ENCODE measurements around the gene ENTHD1. TPM values are rescaled to one million over a fixed set of nuclear protein-coding genes. Genes with fewer than 3 reads are reported as not detected.
A peak's percentile ranks its signal among the peaks of the same experiment; 100 is the strongest.

ENTHD1 gene
- total RNA-seq, 2 donors from 2014 or later = not detected

DNA sequence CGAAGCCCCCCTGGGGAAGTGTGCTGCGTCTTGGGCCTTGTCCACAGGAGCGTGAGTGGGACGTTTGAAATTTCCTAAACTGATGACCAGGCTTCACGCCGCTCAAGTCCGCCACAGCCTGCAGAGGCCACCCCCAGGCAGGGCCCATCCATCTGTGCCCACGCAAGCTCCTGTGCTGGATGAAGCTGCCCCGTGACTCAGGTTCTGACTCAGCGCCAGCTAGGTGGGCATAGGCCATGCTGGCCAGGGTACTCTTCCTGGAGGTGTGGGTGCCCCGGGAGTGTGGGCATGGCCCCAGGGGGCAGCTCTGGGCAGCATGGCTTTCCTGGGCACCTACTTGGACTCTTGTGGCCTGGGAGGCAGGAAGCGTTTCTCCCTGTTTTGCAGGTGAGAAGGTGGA, 188.2 kb downstream of the ENTHD1 start:
- intact Hi-C loops (cut with DNase I) = no loop called here
- DNase-seq = no peak
- Histone ChIP-seq H3K9ac (ENCODE audit: low read depth in 2 of 2, low read length in 2 of 2) (no peak overlapping the region), H3K9me3 (no peaks in the 10 kb centered on the region), H3K4me3 (no peak overlapping the region), H3K27ac (no peak overlapping the region), H3K27me3 (no peaks in the 10 kb centered on the region), H3K4me1 (no peaks in the 10 kb centered on the region), H3K36me3 (no peaks in the 10 kb centered on the region)
- TF ChIP-seq, protein P1, sequence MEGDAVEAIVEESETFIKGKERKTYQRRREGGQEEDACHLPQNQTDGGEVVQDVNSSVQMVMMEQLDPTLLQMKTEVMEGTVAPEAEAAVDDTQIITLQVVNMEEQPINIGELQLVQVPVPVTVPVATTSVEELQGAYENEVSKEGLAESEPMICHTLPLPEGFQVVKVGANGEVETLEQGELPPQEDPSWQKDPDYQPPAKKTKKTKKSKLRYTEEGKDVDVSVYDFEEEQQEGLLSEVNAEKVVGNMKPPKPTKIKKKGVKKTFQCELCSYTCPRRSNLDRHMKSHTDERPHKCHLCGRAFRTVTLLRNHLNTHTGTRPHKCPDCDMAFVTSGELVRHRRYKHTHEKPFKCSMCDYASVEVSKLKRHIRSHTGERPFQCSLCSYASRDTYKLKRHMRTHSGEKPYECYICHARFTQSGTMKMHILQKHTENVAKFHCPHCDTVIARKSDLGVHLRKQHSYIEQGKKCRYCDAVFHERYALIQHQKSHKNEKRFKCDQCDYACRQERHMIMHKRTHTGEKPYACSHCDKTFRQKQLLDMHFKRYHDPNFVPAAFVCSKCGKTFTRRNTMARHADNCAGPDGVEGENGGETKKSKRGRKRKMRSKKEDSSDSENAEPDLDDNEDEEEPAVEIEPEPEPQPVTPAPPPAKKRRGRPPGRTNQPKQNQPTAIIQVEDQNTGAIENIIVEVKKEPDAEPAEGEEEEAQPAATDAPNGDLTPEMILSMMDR (IDR thresholded peaks at IDR 0.05) = no peak

DNA sequence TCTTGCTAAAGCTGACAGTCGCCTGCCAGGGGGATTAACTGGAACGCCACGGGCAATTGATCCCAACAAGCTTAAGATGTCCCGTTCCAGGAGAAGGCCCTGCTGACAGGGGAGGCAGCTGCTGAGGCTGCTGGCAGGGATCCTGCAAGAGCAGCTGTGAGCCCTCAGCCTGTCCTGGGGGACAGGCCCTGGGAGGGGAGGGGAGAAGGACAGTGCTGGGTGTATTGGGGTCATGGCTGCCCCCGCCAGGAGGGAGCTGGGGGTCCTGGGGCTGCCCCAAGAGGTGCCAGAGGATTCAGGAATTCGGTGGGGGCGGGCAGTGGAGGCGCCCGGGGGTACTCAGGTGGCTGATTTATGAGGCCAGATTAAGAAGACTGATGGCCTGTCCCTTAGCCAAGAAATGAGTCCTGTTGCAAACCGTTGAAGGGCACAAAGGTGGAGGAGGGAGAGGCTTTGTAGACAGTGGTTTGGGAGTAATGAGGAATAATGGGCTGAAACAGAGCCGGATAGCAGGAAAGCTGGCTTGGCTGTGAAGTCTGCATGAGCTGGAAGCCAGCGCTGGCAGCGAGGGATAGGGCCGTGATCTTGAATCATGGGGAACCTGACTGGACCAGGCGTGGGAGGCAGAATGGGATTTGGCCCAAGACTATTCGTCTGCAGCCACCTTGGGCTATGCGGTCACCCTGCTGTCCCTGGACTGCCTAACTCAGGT, 189.5 kb downstream of the ENTHD1 start:
- Histone ChIP-seq H3K27ac (no peak overlapping the region), H3K9me3 (no peaks in the 10 kb centered on the region), H3K36me3 (no peaks in the 10 kb centered on the region), H3K9ac (ENCODE audit: low read depth in 2 of 2, low read length in 2 of 2) (no peak overlapping the region), H3K4me3 (no peak overlapping the region), H3K4me1 (no peaks in the 10 kb centered on the region), H3K27me3 (no peaks in the 10 kb centered on the region)
- peak; percentile 26 for DNase-seq
- TF ChIP-seq, protein P1 (IDR thresholded peaks at IDR 0.05) = no peak
- intact Hi-C loops (cut with DNase I) = no loop called here

DNA sequence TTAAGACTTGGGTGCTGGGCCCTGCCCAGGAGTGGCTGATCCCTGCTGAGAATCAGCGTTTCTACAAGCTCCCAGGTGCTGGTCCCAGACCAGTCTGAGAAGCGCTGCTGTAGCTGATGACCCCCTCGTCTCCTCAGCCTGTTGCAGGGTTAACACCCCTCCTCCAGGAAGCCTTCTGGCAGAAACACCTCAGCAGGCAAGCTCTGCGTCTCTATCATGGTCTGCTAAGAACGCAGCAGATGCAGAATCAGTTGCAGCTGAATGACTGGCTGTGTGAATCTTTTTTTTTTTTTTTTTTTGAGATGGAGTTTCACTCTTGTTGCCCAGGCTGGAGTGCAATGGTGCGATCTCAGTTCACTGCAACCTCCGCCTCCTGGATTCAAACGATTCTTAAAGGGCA, 190.5 kb downstream of the ENTHD1 start:
- TF ChIP-seq, protein P1 (IDR thresholded peaks at IDR 0.05) = no peak
- no peaks in the 10 kb centered on the region for H3K4me1 ChIP-seq

DNA sequence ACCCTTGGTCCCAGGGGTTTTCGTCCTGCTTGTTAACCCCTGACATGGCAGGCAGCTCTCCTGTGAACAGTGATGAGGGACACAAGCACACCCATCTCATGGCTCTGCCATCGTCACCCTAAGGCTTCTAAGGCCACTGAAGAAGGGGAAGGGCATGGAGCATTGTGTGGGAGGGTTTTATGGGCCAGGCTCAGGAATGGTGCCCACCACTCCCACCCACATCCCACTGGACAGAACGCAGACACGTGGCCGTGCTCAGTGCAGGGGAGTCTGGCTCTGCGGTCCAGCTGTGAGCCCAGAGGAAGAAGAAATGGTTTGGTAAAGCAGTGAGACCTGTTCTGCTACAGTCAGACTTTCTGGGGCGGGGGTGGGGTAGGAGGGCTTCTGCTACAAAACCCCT, 193.0 kb downstream of the ENTHD1 start:
- no peaks in the 10 kb centered on the region for H3K27me3 ChIP-seq
- no peaks in the 10 kb centered on the region for H3K4me1 ChIP-seq
- TF ChIP-seq, protein P1 (IDR thresholded peaks at IDR 0.05) = no peak

More for the DNA sequence above, 190.5 kb downstream of the ENTHD1 start:
- no peak overlapping the region for H3K4me3 ChIP-seq
- no peaks in the 10 kb centered on the region for H3K27me3 ChIP-seq
- intact Hi-C loops (cut with DNase I) = no loop called here
- H3K36me3 ChIP-seq = no peaks in the 10 kb centered on the region
- H3K27ac ChIP-seq = no peak overlapping the region
- no peak overlapping the region for H3K9ac ChIP-seq (ENCODE audit: low read depth in 2 of 2, low read length in 2 of 2)
- H3K9me3 ChIP-seq = no peaks in the 10 kb centered on the region
- no peak for DNase-seq

DNA sequence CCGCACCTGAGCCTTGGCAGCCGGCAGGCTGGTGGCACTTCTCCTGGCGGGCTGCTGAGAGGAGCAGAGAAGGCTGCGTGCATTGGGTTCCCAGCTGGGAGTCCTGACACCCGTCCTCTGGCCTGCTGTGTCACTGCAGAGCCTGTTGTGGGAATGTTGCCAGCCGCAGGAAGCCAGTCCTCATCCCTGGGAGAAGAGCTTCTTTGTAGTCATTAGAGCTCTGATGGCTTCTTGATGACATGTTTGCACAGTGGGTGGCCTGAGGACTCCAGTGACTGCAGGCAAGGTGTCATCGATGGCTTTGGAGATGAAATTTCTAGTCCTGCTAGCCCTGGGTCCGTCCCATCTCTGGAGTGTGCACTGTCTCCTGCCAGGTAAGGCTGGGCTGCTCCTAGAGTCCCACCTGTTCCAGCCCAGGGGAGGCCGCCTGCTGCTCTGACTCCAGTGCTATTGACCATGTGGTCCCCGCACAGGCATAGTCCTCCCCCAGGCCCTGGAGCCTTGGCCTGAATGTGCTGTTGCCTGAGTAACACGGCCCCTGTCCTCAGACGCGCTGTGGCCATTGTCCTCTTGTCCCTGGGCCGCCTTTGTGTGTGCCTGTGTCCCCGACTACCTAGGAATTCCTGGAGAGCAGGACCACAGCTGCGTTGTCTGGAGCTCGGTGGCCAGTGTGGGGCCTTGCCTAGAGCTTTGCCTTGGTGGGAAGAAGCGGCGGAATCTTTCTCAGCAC, 193.8 kb downstream of the ENTHD1 start:
- no peak overlapping the region for H3K9ac ChIP-seq (ENCODE audit: low read depth in 2 of 2, low read length in 2 of 2)
- H3K27me3 ChIP-seq = no peaks in the 10 kb centered on the region
- H3K9me3 ChIP-seq = no peaks in the 10 kb centered on the region
- H3K27ac ChIP-seq = no peak overlapping the region
- H3K4me1 ChIP-seq = no peaks in the 10 kb centered on the region
- TF ChIP-seq, protein P1 (IDR thresholded peaks at IDR 0.05) = no peak
- no peak for DNase-seq
- no peak overlapping the region for H3K4me3 ChIP-seq
- intact Hi-C loops (cut with DNase I) = no loop called here
- H3K36me3 ChIP-seq = no peaks in the 10 kb centered on the region

More for the DNA sequence above, 193.0 kb downstream of the ENTHD1 start:
- no peak for DNase-seq
- H3K36me3 ChIP-seq = no peaks in the 10 kb centered on the region
- intact Hi-C loops (cut with DNase I) = no loop called here
- no peak overlapping the region for H3K27ac ChIP-seq
- no peak overlapping the region for H3K4me3 ChIP-seq
- H3K9ac ChIP-seq (ENCODE audit: low read depth in 2 of 2, low read length in 2 of 2) = no peak overlapping the region
- no peaks in the 10 kb centered on the region for H3K9me3 ChIP-seq

All from colonic mucosa (tissue), 4 donors.